Jurkat, Clone E6-1 (cell line): ENCODE measurements around the gene FIGNL2.
"Not testable (repeated sequence)": the region's sequence is repeated elsewhere in the genome, so short reads cannot be mapped to it uniquely, and the experiment has no call there.

Experiments
- DNase-seq: peaks from one replicate; pipeline ENCODE4 v3.0.0-alpha.2; 2011; ENCODE audit warnings: low read depth, low spot score
- H3K4me3 ChIP-seq: 2 replicates; pipeline ENCODE4 v1.5.1; 2011; ENCODE audit warnings: mild to moderate bottlenecking, low read length, control low read depth, moderate library complexity

Gene FIGNL2

GRCh38 chr12:51798051-51798450 is 50.5 kb downstream of the FIGNL2 start:
- DNase-seq: not testable (repeated sequence)

GRCh38 chr12:51797301-51797700 is 51.2 kb downstream of the FIGNL2 start:
- DNase-seq: no peak
- no peak overlapping the region for H3K4me3 ChIP-seq

More at GRCh38 chr12:51798051-51798450, 50.5 kb downstream of the FIGNL2 start:
- H3K4me3 ChIP-seq: not testable (repeated sequence)

DNA sequence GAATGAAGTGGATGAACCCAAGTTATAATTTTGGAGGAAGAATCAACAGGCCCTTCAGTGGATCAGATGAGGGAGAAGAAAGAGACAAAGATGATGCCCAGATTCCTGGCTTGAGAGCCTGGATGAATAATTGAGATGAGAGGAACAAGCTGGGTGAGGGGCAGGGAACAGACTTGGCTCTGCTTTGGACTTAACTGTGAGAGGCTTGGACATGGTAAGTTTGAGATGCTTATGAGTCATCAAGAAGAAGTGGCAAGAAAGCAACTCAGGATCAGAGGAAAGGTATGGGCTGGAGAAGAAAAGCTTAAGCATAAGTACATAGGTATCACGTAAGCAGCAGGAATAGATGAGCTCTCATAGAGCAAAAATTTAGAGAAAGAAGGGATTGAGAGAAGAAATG is 55.3 kb downstream of the FIGNL2 start:
- DNase-seq: no peak
- no peak overlapping the region for H3K4me3 ChIP-seq

- H3K4me3 ChIP-seq: no peak overlapping the region
These were observed 56.1 kb downstream of the FIGNL2 start for GRCh38 chr12:51792417-51792816.

DNA sequence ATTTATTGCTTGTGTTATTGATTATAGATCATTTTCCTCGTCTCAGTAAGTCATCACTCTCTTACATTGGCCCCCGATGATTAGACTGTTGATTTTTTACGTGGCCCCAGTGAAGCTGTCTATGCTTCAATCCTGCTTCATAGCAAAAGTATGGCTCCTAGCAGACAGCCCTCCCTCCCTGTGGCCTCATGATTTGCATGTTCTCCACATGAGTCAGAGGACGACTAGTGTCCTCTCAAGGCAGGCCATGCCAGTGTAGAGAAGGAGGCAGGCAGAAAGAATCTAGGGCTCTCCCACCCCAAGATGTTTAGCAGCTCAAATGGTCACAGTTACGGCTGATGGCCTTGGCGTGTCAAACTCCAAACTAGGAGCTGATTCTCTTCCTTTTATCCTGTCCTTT is 59.6 kb downstream of the FIGNL2 start:
- H3K4me3 ChIP-seq: no peak overlapping the region
- no peak for DNase-seq

More at GRCh38 chr12:51792417-51792816, 56.1 kb downstream of the FIGNL2 start:
- DNase-seq: no peak

DNA sequence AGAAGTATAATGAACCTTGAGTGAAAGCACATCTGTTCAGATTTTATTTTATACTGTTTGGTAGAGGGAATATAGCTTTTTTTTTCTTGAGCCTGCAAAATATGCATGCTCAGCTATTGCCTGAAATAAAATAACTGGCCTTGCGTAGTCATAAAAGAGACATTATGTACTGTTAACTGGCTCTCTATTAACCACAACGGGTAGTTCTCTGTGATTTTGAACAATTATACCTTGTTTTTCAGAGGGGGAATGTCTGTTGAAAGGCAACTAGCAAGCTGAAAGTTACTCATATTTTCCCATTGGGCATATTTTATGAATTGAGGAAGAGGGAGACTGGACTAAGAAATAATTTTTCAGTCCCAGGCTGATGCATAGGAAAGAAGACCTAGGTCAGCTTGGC is 62.6 kb downstream of the FIGNL2 start:
- H3K4me3 ChIP-seq: no peak overlapping the region
- DNase-seq: no peak

GRCh38 chr12:51784688-51785087 is 63.8 kb downstream of the FIGNL2 start:
- DNase-seq: peak; percentile 60
- no peak overlapping the region for H3K4me3 ChIP-seq

- no peak overlapping the region for H3K4me3 ChIP-seq
- no peak for DNase-seq
These were observed 68.6 kb downstream of the FIGNL2 start for GRCh38 chr12:51779876-51780275.

GRCh38 chr12:51777973-51778372 is 70.5 kb downstream of the FIGNL2 start:
- H3K4me3 ChIP-seq: no peak overlapping the region
- no peak for DNase-seq

- no peak overlapping the region for H3K4me3 ChIP-seq
- DNase-seq: no peak
These were observed 71.1 kb downstream of the FIGNL2 start for GRCh38 chr12:51777457-51777856.

DNA sequence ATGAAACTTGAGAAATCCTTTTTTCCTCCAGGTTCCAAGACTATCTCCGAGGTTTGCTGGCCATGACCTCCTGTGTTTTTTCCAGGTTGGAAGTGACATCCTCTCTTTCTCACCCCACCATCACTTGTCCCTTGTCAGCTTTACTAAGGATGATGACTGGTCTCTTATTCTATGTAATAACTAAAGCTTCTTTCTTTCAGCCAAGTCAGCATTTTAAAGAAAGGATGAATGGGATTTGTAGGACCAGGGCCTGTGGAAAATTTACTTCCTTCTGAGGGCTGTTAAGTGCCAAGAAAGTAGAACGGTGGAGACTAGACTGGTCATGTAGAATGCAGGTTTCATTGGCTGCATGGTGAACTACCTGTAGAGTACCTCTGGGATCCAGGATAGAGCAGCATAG is 73.6 kb downstream of the FIGNL2 start:
- no peak for DNase-seq
- no peak overlapping the region for H3K4me3 ChIP-seq

DNA sequence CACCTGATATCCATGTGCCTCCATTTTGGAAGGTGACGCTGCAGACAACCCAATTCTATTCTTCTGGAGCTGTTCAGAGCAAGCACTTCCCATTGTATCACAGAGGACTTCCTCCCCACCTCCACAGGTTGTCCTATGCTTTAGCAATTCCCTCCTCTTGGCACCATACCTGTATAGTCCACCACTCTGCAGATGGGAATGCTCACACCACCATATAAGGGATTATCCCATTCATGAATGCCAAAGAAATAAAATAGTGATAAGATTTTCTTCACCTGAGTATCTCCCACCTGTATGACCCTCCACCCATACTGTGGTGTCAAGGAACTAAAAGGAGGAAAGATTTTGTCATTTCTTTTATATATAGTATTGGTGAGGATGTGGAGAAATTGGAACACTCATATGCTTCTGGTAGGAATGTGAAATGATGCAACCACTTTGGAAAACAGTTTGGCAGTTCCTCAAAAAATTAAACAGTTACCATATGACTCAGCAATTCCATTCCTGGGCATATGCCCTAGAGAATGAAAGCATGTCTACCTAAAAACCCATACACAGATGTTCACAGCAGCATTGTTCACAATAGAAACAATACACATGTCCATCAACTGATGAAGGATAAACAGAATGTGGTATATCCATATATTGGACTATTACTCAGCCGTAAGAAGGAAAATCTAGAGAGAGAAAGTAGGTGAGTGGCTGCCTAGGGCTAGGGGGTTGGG is 75.2 kb downstream of the FIGNL2 start:
- no peak overlapping the region for H3K4me3 ChIP-seq
- DNase-seq: no peak

DNA sequence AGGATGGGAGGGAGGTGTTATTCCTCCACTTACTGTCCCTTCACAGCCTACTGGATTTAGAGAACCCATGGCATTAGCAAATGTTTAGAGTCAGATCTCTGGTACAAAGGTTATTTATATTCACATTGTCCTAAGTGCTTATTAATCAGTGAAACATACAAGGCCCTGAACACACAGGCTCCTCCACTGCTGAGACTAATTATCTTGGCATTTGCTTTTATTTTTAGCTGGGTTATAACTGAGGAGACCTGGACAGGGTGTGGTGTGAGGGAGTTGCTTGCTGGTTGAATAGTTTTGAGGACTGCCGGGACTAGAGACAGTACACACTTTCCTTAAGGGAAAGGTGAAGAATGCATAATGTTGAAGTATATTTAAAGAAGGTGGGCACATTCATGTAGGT is 77.5 kb downstream of the FIGNL2 start:
- no peak for DNase-seq
- H3K4me3 ChIP-seq: no peak overlapping the region
